ENCODE data around the gene PPAT. TPM values are rescaled to one million over a fixed set of nuclear protein-coding genes. Genes with fewer than 3 reads are reported as not detected.
A peak's percentile ranks its signal among the peaks of the same experiment; 100 is the strongest.

PPAT gene
- polyA plus RNA-seq (2013, experiment 1 of 2), result 50.7 TPM
- 51.0 TPM for polyA plus RNA-seq (2013, experiment 2 of 2)

DNA sequence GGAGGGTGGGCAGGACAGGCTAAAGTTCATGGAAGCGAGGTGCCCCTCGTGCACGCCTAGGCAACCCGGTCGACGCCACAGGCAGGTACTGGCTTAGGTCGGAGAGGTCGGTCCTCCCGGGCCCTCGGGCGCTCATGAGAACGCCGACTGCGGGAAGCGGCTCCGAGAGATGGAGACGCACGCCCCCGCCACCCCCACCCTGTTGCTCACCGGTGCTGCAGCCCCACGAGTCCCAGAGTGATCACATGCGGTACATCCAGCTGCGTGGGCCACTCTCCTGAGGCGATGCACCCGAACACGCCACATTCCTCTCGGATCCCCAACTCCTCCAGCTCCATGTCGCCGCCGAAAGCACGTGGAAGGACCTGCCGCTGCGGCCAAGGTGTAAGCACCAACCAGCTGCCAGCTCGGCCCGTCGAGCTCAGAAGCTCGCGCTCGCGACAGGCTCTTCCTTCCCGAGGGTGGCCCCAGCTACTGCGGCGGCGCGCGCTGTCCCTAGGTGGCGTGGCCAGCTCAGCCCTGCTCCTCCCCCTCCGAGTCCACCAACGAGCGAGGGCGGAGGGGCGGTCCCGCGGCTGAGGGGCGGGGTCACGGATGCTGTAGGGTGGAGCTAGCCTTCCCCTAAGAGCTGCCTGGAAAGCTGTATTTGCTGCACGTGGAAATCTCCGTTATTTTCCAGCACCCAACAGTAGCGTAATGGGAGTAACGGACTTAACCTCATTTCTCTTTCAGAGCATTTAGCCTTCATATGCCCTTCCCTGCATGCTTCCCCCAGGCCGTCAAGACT lies at the start of gene PPAT:
Gene PPAT, minus strand, starts transcription at position 476 of the 787 bp plus-strand sequence. Its CDS starts 138 bp downstream, at position 338.
- Histone ChIP-seq H4K5ac (ENCODE audit: low read length) (no peak within 1 kb of the TSS), H3K27ac (ENCODE audit: low read depth, low read length) (peak within 1 kb of the TSS; percentile 88), H3K79me2 (ENCODE audit: control insufficient read depth, insufficient read depth, low read length) (peaks cover 78% of the 10 kb centered on the region), H4K8ac (ENCODE audit: low read depth, low read length) (peak within 1 kb of the TSS; percentile 7), H3K4me2 (ENCODE audit: low read length) (peak within 1 kb of the TSS; percentile 96), H3K4me3 (ENCODE audit: low read length) (peak within 1 kb of the TSS; percentile 95), H2BK5ac (ENCODE audit: low read length) (peak within 1 kb of the TSS; percentile 81), H3K79me1 (ENCODE audit: low read length) (no peaks in the 10 kb centered on the region), H3K56ac (ENCODE audit: low read length) (peak within 1 kb of the TSS; percentile 99), H2BK120ac (ENCODE audit: low read depth, low read length) (no peak within 1 kb of the TSS), H3K4ac (ENCODE audit: low read depth, low read length) (peak within 1 kb of the TSS; percentile 85), H3K4me1 (ENCODE audit: control insufficient read depth, low read depth, low read length) (peaks cover 4% of the 10 kb centered on the region), H2AK5ac (ENCODE audit: low read length) (no peak within 1 kb of the TSS), H3K27me3 (ENCODE audit: insufficient read depth, low read length, poor library complexity) (no peaks in the 10 kb centered on the region), H2BK15ac (replicated peaks; ENCODE audit: low read depth) (no peak within 1 kb of the TSS), H3K36me3 (ENCODE audit: control insufficient read depth, insufficient read depth, low read length) (no peaks in the 10 kb centered on the region), H3K23ac (ENCODE audit: low read length) (no peak within 1 kb of the TSS), H3K9ac (ENCODE audit: low read length) (peak within 1 kb of the TSS; percentile 97), H3K18ac (ENCODE audit: low read length) (peak within 1 kb of the TSS; percentile 97)
- WGBS (ENCODE audit: extremely low coverage, insufficient coverage, low lambda C conversion rate), result no CpG with 5 or more reads among the region's 61 CpGs
- DNase-seq, result peak; percentile 99

DNA sequence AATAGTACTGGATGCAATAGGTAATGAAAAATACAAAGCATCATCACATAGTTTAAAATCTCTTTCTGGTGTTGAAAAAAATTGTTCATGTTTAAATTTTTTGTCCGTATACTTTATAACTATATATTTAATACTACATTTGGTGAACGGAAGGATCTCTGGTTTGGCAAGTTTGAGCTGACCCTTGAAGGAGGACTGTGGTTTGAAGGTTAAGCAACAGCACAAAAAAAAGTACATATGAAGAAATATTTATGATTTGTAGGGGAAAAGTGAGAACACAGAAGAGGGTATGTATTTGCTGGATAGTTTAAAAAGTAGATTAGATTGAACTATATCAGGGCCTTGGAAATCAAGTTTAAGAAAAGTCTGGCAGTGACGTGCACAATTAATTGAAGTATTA lies 45.3 kb upstream of the PPAT start:
- no peak overlapping the region for H3K9ac ChIP-seq (ENCODE audit: low read length)
- H3K4me2 ChIP-seq (ENCODE audit: low read length), result no peak overlapping the region
- no peaks in the 10 kb centered on the region for H3K27me3 ChIP-seq (ENCODE audit: insufficient read depth, low read length, poor library complexity)
- H4K8ac ChIP-seq (ENCODE audit: low read depth, low read length), result no peak overlapping the region
- no peaks in the 10 kb centered on the region for H3K79me1 ChIP-seq (ENCODE audit: low read length)
- no peak overlapping the region for H2BK120ac ChIP-seq (ENCODE audit: low read depth, low read length)
- H2BK5ac ChIP-seq (ENCODE audit: low read length), result no peak overlapping the region
- no peak overlapping the region for H2AK5ac ChIP-seq (ENCODE audit: low read length)
- DNase-seq, result no peak
- H4K5ac ChIP-seq (ENCODE audit: low read length), result no peak overlapping the region
- no peaks in the 10 kb centered on the region for H3K79me2 ChIP-seq (ENCODE audit: control insufficient read depth, insufficient read depth, low read length)
- no peak overlapping the region for H3K27ac ChIP-seq (ENCODE audit: low read depth, low read length)
- no peak overlapping the region for H3K56ac ChIP-seq (ENCODE audit: low read length)
- no peak overlapping the region for H3K4me3 ChIP-seq (ENCODE audit: low read length)
- H3K23ac ChIP-seq (ENCODE audit: low read length), result no peak overlapping the region
- no peaks in the 10 kb centered on the region for H3K4me1 ChIP-seq (ENCODE audit: control insufficient read depth, low read depth, low read length)
- no peak overlapping the region for H2BK15ac ChIP-seq (replicated peaks; ENCODE audit: low read depth)
- peaks cover 5% of the 10 kb centered on the region for H3K36me3 ChIP-seq (ENCODE audit: control insufficient read depth, insufficient read depth, low read length)
- H3K4ac ChIP-seq (ENCODE audit: low read depth, low read length), result no peak overlapping the region
- WGBS (ENCODE audit: extremely low coverage, insufficient coverage, low lambda C conversion rate), result no CpG with 5 or more reads among the region's 3 CpGs
- no peak overlapping the region for H3K18ac ChIP-seq (ENCODE audit: low read length)

DNA sequence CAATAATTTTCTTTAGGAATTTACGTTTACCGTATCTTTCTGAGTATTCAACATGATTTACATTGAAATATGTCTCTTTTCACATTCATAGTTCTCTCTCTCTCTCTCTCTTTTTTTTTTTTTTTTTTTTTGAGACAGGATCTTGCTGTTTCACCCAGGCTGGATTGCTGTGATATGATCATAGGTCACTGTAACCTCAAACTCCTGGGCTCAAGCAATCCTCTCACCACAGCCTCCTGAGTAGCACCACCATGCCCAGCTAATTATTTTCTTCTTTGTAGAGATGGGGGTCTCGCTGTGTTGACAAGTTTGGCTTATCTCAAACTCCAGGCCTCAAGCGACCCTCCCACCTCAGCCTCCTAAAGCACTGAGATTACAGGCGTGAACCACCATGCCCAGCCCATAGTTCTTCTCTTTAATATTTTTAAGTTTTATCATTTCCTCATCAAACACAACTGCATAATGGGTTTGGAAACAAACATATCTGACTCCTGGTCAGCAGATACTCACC lies 41.8 kb upstream of the PPAT start:
- Histone ChIP-seq H2BK15ac (replicated peaks; ENCODE audit: low read depth) (no peak overlapping the region), H3K27ac (ENCODE audit: low read depth, low read length) (no peak overlapping the region), H4K8ac (ENCODE audit: low read depth, low read length) (no peak overlapping the region), H3K27me3 (ENCODE audit: insufficient read depth, low read length, poor library complexity) (no peaks in the 10 kb centered on the region), H3K79me1 (ENCODE audit: low read length) (no peaks in the 10 kb centered on the region), H3K23ac (ENCODE audit: low read length) (no peak overlapping the region), H3K79me2 (ENCODE audit: control insufficient read depth, insufficient read depth, low read length) (no peaks in the 10 kb centered on the region), H3K4me2 (ENCODE audit: low read length) (no peak overlapping the region), H4K5ac (ENCODE audit: low read length) (no peak overlapping the region), H2BK120ac (ENCODE audit: low read depth, low read length) (no peak overlapping the region), H2BK5ac (ENCODE audit: low read length) (no peak overlapping the region), H3K18ac (ENCODE audit: low read length) (no peak overlapping the region), H3K56ac (ENCODE audit: low read length) (no peak overlapping the region), H3K4me3 (ENCODE audit: low read length) (no peak overlapping the region), H3K4ac (ENCODE audit: low read depth, low read length) (no peak overlapping the region), H3K36me3 (ENCODE audit: control insufficient read depth, insufficient read depth, low read length) (peaks cover 5% of the 10 kb centered on the region), H2AK5ac (ENCODE audit: low read length) (no peak overlapping the region), H3K4me1 (ENCODE audit: control insufficient read depth, low read depth, low read length) (no peaks in the 10 kb centered on the region), H3K9ac (ENCODE audit: low read length) (no peak overlapping the region)
- no peak for DNase-seq
- WGBS (ENCODE audit: extremely low coverage, insufficient coverage, low lambda C conversion rate), result no CpG with 5 or more reads among the region's 5 CpGs

DNA sequence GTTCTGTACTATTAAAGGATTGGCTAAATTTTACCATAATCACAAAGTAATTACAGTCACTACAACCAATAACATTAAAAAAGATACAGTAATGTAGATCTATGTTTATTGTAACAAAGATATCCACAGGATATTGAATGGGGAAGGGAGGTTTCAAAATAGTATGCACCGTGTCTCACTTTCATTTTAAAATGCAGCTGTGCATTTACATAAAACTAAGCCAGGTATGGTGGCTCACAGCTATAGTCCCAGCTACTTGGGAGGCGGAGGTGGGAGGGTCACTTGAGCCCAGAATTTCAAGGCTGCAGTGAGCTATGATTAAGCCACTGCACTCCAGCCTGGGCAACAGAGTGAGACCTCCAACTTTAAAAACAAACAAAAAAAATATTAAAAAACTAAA lies 40.5 kb upstream of the PPAT start:
- Histone ChIP-seq H2BK5ac (ENCODE audit: low read length) (no peak overlapping the region), H2BK15ac (replicated peaks; ENCODE audit: low read depth) (no peak overlapping the region), H3K79me2 (ENCODE audit: control insufficient read depth, insufficient read depth, low read length) (no peaks in the 10 kb centered on the region), H3K27me3 (ENCODE audit: insufficient read depth, low read length, poor library complexity) (no peaks in the 10 kb centered on the region), H4K5ac (ENCODE audit: low read length) (no peak overlapping the region), H3K4me2 (ENCODE audit: low read length) (no peak overlapping the region), H3K27ac (ENCODE audit: low read depth, low read length) (no peak overlapping the region), H3K9ac (ENCODE audit: low read length) (no peak overlapping the region), H3K4me3 (ENCODE audit: low read length) (no peak overlapping the region), H2BK120ac (ENCODE audit: low read depth, low read length) (no peak overlapping the region), H2AK5ac (ENCODE audit: low read length) (no peak overlapping the region), H3K23ac (ENCODE audit: low read length) (no peak overlapping the region), H4K8ac (ENCODE audit: low read depth, low read length) (no peak overlapping the region), H3K56ac (ENCODE audit: low read length) (no peak overlapping the region), H3K4ac (ENCODE audit: low read depth, low read length) (no peak overlapping the region), H3K18ac (ENCODE audit: low read length) (no peak overlapping the region), H3K4me1 (ENCODE audit: control insufficient read depth, low read depth, low read length) (no peaks in the 10 kb centered on the region), H3K36me3 (ENCODE audit: control insufficient read depth, insufficient read depth, low read length) (peaks cover 8% of the 10 kb centered on the region), H3K79me1 (ENCODE audit: low read length) (peaks cover 2% of the 10 kb centered on the region)
- no CpG with 5 or more reads among the region's 2 CpGs for WGBS (ENCODE audit: extremely low coverage, insufficient coverage, low lambda C conversion rate)
- no peak for DNase-seq

DNA sequence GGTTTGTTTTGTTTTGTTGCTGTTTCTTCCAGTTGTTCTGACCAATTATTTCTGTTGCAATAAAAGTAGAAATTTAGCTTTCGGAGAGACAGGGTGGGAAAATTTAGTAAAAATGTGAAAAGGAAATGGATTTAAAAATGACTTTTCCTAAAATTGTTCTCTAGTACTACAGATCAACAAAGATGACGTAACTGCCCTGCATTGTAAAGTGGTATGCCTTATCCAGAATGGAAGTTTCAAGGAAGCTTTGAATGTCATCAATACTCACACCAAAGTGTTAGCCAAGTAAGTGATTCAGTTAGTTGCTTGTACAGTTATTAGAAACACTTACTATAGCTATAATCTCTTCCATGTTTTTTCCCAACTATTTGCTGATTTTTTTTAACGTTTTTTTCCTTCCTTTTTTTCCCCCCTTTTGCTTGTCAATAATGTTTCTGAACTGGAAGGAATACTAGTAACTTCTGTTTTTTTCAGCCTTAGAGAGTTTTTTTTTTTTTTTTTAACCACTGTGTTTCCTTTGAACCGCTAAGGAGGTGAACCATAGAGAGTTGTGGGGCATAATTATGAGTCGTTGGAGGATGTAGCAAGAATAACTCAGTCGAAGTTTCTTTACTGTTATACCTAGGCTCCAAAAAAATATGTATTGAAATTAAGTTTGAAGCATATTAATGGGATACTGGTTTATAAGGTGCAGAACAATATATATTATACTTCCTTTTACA lies 34.2 kb upstream of the PPAT start:
- H3K23ac ChIP-seq (ENCODE audit: low read length), result no peak overlapping the region
- H3K36me3 ChIP-seq (ENCODE audit: control insufficient read depth, insufficient read depth, low read length), result peaks cover 4% of the 10 kb centered on the region
- WGBS (ENCODE audit: extremely low coverage, insufficient coverage, low lambda C conversion rate), result no CpG with 5 or more reads among the region's 6 CpGs
- H2BK120ac ChIP-seq (ENCODE audit: low read depth, low read length), result no peak overlapping the region
- no peak overlapping the region for H3K27ac ChIP-seq (ENCODE audit: low read depth, low read length)
- no peak overlapping the region for H3K4me2 ChIP-seq (ENCODE audit: low read length)
- H3K18ac ChIP-seq (ENCODE audit: low read length), result no peak overlapping the region
- H4K8ac ChIP-seq (ENCODE audit: low read depth, low read length), result no peak overlapping the region
- H3K4ac ChIP-seq (ENCODE audit: low read depth, low read length), result no peak overlapping the region
- H3K56ac ChIP-seq (ENCODE audit: low read length), result no peak overlapping the region
- no peak overlapping the region for H4K5ac ChIP-seq (ENCODE audit: low read length)
- peaks cover 2% of the 10 kb centered on the region for H3K4me1 ChIP-seq (ENCODE audit: control insufficient read depth, low read depth, low read length)
- H3K4me3 ChIP-seq (ENCODE audit: low read length), result no peak overlapping the region
- H2AK5ac ChIP-seq (ENCODE audit: low read length), result no peak overlapping the region
- H2BK15ac ChIP-seq (replicated peaks; ENCODE audit: low read depth), result no peak overlapping the region
- no peak overlapping the region for H2BK5ac ChIP-seq (ENCODE audit: low read length)
- H3K79me2 ChIP-seq (ENCODE audit: control insufficient read depth, insufficient read depth, low read length), result peaks cover 33% of the 10 kb centered on the region
- no peak for DNase-seq
- peaks cover 11% of the 10 kb centered on the region for H3K79me1 ChIP-seq (ENCODE audit: low read length)
- H3K27me3 ChIP-seq (ENCODE audit: insufficient read depth, low read length, poor library complexity), result no peaks in the 10 kb centered on the region
- H3K9ac ChIP-seq (ENCODE audit: low read length), result no peak overlapping the region
